CD4-positive, alpha-beta T cell treated with Interleukin-4 for 1 hour (primary cell): Measurements from ENCODE around the gene PCDH11X.
"Not testable (repeated sequence)": the region's sequence is repeated elsewhere in the genome, so short reads cannot be mapped to it uniquely, and the experiment has no call there.

Experiments used
- DNase-seq, 2 donors: peaks; one replicate each; pipeline ENCODE4 v3.0.0-alpha.2; 2020 to 2022

PCDH11X gene

GRCh38 chrX:91779135-91779534, at the start of gene PCDH11X:
Gene PCDH11X (plus strand): TSS chrX:91779375. CDS start chrX:91835505, 56,130 bp downstream.
- not testable (repeated sequence) for DNase-seq

DNA sequence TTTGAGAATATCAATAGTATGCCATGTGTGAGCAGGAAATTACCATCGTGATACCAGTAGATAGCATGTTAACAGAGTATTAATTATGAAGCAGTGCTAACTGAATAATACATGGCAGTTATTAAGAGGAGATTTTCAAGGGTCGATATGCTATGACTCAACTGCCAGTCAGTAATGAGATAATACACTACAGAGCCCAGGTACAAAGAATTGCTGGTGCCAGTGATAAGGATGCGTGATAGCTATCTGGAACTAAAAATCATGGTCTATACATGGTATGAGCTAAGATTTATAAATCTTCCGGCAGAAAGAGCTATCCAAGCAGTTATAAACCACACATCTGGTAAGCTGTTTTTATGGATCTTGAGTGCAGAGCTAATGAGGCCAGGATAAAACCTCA, 31.7 kb upstream of the PCDH11X start:
- not testable (repeated sequence) for DNase-seq

GRCh38 chrX:91753022-91753421, 26.2 kb upstream of the PCDH11X start:
- DNase-seq: not testable (repeated sequence)

DNA sequence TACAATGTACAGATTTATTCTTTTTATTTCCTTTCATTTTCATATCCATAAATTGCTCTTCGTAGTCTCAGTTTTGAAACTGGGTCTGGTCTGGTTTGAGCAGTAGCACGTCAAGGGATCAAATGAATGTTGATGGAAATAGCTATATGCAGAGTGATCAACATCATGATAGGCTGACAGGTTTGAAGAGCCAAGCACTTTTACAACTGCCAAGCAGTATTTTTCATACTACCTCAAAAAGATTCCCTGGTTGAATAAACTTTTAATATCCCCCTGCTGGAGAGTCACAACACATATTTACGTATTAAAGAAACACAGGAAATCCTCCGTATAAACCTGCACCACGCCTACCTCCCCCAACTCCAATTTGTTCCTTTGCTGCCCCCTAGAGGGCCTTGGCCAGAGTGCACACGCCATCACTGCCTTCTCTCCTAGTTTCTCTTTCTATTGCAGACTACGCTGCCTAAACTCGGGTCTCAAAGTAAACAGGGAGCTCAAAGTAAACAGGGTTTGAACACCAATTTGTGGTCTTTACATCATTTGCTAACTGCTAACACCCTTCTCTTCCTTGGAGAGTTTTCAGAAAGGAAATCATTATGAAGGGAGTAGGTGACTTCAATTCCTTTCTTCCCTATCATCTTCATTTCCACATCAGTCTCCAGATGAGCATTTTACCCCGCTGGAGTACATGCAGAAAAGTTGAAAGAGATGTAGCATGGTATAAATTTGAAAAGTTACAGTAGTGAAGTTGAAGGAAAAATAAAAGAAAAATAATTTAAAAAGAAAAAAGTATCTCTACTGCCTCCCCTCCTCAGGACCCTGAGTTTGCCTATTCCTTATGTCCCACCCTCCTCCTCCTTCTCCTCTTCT, 8.3 kb upstream of the PCDH11X start:
- DNase-seq: peak in 1 of 2 donors; percentile 7

DNA sequence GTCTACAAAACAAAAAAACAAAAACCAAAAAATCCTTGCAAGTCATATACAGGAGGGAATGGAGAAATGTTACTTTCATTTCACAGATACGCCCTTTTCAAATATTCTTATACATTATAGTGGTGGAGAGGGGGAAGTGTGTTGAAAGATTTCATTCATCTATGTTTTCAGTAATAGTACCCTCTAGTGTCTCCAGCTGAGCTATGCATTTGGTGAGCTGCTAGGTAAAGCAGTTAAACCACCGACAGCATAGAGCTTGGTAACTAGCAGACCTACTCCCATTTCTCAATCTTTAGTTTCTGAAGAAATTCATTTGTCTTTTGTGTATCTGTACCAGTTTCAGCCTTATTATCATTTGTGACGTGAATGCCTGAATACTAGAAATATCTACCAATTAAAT, 5.2 kb upstream of the PCDH11X start:
- not testable (repeated sequence) for DNase-seq

DNA sequence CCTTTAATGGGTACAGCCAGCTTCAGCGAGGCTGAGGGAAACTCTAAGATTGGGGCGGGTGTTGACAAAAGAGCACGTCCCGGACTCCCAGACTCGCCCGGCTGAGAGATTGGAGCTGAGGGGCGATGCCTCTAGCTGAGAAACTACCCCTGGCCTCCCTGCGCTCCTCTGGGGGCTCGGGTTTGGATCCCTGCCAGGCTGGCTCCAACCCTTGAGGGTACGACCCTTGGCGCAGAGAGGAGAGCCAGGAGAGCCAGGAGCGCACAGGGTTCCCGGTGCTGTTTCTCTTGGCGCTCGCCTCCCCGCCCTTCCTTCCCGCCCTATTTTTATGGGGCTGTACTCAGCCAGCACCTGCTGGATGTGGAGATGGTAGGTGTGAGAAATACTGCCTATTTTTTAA, 833 bp downstream of the PCDH11X start:
- not testable (repeated sequence) for DNase-seq

GRCh38 chrX:91780698-91781097, 1.5 kb downstream of the PCDH11X start:
- not testable (repeated sequence) for DNase-seq

- DNase-seq: not testable (repeated sequence)
Measured at GRCh38 chrX:91781553-91782298, 2.6 kb downstream of the PCDH11X start.

DNA sequence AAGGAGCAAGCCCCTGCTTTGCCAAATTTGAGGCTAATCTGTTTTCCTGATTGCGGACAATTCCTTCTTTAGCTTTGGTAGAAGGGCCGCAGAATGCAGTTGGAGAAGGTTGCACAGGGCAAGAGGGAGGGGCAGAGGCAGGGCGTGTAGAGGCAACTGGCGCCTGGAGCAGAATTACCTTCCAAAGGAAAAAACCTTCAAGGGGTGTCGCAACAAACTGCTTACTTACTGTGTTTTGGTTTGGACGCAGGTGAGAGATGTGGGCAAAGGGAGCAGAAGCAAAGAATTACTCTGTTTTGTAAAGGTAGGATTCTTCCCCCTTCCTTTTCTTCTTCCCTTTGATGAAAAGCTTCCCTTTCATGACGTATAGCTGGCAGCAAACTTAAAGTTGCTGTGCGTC, 3.6 kb downstream of the PCDH11X start:
- not testable (repeated sequence) for DNase-seq

DNA sequence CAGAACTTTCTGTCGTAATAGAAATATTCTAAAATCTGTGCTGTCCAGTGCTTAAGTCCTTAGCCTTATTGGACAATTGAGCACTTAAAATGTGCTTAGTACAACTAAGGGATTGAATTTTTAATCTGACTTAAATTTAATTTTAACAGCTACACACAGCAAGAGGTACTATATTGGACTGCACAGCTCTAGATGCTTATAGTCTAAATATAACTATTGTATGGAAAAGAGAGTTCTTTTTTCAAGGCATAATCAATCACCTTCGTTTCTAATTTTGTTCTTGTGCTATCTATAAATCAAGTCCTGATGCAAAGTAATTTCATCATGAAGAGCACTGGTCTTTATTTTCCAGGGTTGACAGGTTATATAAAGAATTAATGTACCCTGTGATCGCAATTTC, 38.4 kb downstream of the PCDH11X start:
- DNase-seq: not testable (repeated sequence)

GRCh38 chrX:91825321-91825720, 46.1 kb downstream of the PCDH11X start:
- not testable (repeated sequence) for DNase-seq
